WI38 (cell line): ENCODE measurements around the gene TAS1R3.
A peak's percentile ranks its signal among the peaks of the same experiment; 100 is the strongest.

Experiments
- H3K4me3 ChIP-seq: 2 replicates; pipeline ENCODE4 v1.5.1; 2011; ENCODE audit warnings: low read depth, mild to moderate bottlenecking, control low read depth, low read length
- CTCF ChIP-seq: IDR thresholded peaks from 2 replicates; pipeline ENCODE4 v1.5.1; 2012; ENCODE audit warnings: low read depth, mild to moderate bottlenecking, control low read depth, low read length

TAS1R3 gene

DNA sequence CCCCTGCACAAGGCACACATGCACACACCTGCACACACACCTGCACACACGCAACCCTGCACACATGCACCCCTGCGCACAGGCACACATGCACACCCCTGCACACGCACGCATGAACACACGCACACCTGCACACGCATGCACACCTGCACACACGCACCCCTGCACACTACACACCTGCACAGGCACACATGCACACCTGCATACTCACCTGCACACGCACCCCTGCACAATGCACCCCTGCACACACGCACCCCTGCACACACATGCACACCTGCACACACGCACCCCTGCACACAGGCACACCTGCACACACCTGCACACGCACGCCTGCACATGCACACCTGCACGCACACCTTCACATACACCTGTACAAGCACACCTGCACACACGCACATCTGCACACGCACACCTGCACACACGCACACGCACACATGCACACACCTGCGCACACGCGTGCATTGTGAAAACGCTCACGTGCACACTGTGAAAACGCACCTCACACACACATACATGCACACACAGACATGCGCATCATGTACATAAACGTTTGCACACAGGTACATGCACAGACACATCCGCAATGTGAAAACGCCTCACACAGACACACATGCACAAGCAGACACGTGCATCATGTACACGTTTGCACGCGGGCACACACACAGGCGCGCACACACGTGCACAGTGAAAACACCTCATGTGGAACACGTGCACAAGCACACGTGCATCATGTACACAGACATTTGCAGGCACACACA is 9.9 kb downstream of the TAS1R3 start:
- TF ChIP-seq CTCF: no peak

GRCh38 chr1:1341549-1342021 is 10.5 kb downstream of the TAS1R3 start:
- TF ChIP-seq CTCF: no peak
- no peak overlapping the region for H3K4me3 ChIP-seq

More for the DNA sequence above, 9.9 kb downstream of the TAS1R3 start:
- no peak overlapping the region for H3K4me3 ChIP-seq

DNA sequence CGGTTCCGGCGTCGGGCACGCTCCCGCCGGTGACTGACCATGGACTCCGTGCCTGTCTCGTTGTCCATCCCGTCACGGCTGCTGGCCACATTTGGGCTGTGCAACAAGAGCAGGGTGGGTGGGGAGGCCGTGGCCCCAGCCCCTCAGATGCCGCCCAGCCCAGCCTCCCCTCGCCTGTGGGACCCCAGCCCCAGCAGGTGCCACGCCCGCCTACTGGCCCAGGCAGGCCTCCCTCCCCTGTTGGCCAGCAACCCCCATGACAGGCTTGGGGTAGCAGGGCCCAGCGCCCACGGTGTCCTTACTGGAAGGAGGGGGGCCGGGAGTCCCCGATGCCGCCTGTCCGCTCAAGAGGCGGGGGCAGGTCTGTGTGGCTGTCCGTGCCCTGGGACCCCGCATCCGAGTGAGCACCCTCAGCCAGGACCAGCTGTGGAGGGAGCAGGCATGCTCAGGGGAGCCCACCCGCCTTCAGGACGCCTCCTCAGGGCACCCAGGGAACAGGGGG is 11.0 kb downstream of the TAS1R3 start:
- TF ChIP-seq CTCF: no peak
- H3K4me3 ChIP-seq: no peak overlapping the region

DNA sequence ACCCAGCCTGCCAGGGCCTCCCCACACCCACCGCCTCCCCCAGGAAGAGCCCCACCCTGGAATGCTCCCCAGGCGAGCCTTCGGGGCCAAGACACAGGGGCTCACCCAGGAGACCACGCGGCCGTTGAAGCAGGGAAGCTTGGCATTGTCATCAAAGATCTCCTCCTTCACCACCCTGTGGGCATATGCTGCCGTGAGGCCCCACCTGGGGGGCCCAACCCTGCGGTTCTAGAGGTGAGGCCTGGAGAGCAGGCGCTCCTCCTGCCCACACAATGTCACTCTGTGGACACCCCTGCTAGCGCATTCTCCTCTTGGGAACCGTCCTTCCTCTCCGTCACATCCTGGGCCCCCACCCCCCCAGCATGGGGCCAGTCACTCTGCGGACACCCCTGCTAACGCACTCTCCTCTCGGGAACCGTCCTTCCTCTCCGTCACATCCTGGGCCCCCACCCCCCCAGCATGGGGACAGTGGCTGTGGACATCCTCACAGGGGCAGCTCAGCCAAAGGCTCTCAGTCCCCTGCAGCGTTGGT is 11.6 kb downstream of the TAS1R3 start:
- TF ChIP-seq CTCF: no peak
- H3K4me3 ChIP-seq: no peak overlapping the region

- no peak for TF ChIP-seq CTCF
Measured at GRCh38 chr1:1343811-1344421, 12.8 kb downstream of the TAS1R3 start.

DNA sequence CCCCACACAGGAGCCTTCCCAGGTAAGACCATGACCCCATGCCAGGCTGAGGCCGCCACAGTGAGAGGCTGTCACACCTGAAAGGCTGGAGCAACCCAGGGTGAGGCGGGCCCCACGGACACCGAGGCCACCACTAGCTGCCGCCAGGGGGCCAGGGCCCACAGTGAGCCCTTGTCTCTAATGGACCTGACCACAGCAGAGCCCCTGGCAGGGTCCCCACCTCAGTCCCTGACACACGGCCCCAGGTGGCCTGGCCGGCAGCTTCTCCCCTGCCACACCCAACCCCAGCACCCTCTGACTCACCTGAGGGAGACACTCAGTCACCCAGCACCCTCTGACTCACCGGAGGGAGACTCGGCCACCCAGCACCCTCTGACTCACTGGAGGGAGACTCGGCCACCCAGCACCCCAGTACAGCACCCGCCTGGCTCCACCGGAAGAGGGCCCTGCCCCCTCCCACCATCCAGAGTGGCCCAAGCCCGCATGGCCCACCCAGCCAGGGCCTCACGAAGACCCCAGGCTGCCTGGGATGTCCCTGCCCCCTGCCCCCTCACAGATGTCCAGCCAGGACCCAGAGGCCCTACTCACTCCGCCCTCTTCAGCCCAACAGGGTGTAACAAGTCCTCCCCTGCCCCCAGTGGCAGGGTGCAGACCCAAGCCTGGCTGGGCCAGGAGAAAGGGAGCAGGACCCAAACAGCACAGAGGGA is 13.7 kb downstream of the TAS1R3 start:
- no peak overlapping the region for H3K4me3 ChIP-seq
- peak; percentile 76 for TF ChIP-seq CTCF

More at GRCh38 chr1:1343811-1344421, 12.8 kb downstream of the TAS1R3 start:
- no peak overlapping the region for H3K4me3 ChIP-seq
